Gastroesophageal sphincter (tissue), 3 donors: Measurements from ENCODE around the gene SLC39A11.
"Not testable (repeated sequence)": the region's sequence is repeated elsewhere in the genome, so short reads cannot be mapped to it uniquely, and the experiment has no call there.

Experiments used
- POLR2AphosphoS5 ChIP-seq: sonication (generic); formaldehyde crosslinking; IDR thresholded peaks from one replicate; pipeline ENCODE4 v1.6.1; 2017; ENCODE audit warnings: antibody characterized with exemption
- TF ChIP-seq, protein P1 (sequence below), 4 experiments: fragments of 200-600 bp in 2 of 4; fragments of 450-650 bp in 2 of 4; sonication (generic) in 1 of 4; IDR thresholded peaks; one replicate each; pipeline ENCODE4 v1.5.1; 2017 to 2019; ENCODE audit warnings: antibody characterized with exemption in 4 of 4, mild to moderate bottlenecking in 2 of 4, moderate library complexity in 2 of 4

DNA sequence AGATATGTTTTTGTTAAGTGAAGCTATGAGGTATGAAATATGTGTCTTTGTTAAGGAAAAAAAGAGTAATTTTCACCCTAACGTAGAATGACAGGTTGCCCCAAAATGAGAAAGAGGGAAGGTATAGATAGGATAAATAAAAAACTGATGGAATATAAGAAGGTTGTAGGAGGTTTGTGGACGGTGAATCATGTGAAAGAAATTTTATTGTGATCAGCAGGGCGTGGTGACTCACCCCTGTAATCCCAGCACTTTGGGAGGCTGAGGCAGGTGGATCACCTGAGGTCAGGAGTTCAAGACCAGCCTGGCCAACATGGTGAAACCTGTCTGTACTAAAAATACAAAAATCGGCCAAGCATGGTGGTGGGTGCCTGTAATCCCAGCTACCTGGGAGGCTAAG, 32.8 kb downstream of the SLC39A11 start:
- TF ChIP-seq, protein P1, sequence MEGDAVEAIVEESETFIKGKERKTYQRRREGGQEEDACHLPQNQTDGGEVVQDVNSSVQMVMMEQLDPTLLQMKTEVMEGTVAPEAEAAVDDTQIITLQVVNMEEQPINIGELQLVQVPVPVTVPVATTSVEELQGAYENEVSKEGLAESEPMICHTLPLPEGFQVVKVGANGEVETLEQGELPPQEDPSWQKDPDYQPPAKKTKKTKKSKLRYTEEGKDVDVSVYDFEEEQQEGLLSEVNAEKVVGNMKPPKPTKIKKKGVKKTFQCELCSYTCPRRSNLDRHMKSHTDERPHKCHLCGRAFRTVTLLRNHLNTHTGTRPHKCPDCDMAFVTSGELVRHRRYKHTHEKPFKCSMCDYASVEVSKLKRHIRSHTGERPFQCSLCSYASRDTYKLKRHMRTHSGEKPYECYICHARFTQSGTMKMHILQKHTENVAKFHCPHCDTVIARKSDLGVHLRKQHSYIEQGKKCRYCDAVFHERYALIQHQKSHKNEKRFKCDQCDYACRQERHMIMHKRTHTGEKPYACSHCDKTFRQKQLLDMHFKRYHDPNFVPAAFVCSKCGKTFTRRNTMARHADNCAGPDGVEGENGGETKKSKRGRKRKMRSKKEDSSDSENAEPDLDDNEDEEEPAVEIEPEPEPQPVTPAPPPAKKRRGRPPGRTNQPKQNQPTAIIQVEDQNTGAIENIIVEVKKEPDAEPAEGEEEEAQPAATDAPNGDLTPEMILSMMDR (IDR thresholded peaks at IDR 0.05) = not testable (repeated sequence)
- not testable (repeated sequence) for TF ChIP-seq POLR2AphosphoS5
